SK-N-DZ (cell line): ENCODE measurements around the gene NEFH. TPM values are rescaled to one million over a fixed set of nuclear protein-coding genes. Genes with fewer than 3 reads are reported as not detected.
"Not testable (repeated sequence)": the region's sequence is repeated elsewhere in the genome, so short reads cannot be mapped to it uniquely, and the experiment has no call there.

Experiments used
- DNase-seq: peaks from one replicate; pipeline ENCODE4 v3.0.0-alpha.2; 2015; ENCODE audit warnings: low spot score
- polyA plus RNA-seq, 2 experiments: library from polyadenylated mRNA; depleted of rRNA; stranded (reverse); fragments of >200 nt; gene quantifications; 2 replicates each; pipeline ENCODE4 v1.2.3, GENCODE V29; 2014

Gene NEFH, protein sequence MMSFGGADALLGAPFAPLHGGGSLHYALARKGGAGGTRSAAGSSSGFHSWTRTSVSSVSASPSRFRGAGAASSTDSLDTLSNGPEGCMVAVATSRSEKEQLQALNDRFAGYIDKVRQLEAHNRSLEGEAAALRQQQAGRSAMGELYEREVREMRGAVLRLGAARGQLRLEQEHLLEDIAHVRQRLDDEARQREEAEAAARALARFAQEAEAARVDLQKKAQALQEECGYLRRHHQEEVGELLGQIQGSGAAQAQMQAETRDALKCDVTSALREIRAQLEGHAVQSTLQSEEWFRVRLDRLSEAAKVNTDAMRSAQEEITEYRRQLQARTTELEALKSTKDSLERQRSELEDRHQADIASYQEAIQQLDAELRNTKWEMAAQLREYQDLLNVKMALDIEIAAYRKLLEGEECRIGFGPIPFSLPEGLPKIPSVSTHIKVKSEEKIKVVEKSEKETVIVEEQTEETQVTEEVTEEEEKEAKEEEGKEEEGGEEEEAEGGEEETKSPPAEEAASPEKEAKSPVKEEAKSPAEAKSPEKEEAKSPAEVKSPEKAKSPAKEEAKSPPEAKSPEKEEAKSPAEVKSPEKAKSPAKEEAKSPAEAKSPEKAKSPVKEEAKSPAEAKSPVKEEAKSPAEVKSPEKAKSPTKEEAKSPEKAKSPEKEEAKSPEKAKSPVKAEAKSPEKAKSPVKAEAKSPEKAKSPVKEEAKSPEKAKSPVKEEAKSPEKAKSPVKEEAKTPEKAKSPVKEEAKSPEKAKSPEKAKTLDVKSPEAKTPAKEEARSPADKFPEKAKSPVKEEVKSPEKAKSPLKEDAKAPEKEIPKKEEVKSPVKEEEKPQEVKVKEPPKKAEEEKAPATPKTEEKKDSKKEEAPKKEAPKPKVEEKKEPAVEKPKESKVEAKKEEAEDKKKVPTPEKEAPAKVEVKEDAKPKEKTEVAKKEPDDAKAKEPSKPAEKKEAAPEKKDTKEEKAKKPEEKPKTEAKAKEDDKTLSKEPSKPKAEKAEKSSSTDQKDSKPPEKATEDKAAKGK
- 1.3 and 2.2 TPM in 2 replicates for polyA plus RNA-seq (2014; cell fraction: cytosol; rRNA removed)
- 0.69 and 3.1 TPM in 2 replicates for polyA plus RNA-seq (2014; cell fraction: nucleus; rRNA removed)

DNA sequence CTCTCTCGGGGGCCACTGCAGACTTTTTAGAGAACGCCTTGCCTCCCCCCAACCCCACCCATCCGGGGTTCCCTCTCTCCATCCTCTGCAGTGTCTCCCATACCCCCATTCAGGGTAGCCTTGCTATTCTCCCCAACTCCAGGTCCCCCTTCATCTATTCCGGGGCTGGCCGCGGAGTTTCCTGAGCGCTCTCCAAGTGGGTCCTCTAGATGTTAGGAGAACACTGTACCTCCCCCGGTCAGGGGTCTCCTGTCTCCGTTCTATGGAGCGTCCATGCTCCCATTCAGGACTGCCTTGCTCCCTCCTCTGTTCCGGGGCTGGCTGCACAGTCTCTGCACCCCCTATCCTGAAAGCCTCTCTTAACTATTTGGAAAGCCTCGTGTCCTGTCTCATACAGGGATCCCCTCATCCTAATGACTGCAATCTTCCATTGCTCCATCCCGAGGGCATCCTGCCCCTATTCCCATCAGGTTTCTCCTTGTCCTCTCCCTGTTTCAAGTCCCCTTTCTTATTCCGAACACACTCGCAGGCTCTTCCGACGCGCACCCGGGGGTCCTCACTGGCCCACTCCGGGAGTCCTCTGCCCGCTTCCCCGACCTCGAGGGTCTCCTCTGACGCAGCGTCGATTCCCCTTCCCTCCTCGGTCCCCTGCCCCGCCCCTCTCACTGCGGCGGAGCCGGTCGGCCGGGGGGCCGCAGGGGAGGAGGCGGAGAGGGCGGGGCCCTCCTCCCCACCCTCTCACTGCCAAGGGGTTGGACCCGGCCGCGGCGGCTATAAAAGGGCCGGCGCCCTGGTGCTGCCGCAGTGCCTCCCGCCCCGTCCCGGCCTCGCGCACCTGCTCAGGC, at the start of gene NEFH:
Gene NEFH (plus strand): TSS at position 802 of the 845 bp plus-strand sequence. CDS start 45 bp downstream, outside the sequence.
- DNase-seq, result peak; percentile 53

DNA sequence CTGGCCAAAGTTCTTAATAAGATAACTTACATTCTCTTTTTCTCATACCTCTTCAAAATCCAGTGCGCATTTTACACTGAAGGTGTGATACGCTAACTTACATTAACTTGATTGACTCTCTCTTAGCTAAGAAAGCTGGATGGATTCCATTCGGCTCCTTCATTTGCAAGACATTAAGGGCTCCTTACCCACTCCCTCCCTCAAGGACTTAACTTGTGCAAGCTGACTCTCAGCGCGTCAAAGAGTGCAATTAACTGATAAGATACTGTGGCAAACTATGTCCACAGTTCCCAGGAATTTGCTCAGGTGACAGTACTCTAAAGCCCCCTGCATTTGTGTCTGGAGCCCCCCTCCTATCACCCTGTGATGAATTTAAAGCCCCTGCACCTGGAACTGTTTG, 48.0 kb upstream of the NEFH start:
- DNase-seq, result no peak

DNA sequence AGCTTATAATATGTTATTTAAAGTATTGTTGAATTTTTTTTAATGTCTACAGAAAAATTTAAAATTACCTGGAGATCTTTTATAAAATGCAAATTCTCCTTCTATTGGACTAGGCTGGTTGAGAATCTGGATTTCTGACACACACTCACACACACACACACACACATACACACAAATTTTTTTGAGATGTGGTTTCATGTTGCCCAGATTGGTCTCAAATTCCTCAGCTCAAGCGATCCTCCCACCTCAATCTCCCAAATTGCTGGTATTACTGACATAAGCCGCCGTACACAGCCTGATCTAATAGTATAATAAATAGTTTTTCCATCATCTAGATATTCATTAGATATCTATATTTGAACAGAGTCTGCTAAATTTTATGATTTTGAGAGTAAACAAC, 46.2 kb upstream of the NEFH start:
- no peak for DNase-seq

- no peak for DNase-seq
Observed at GRCh38 chr22:29434288-29434687, 45.7 kb upstream of the NEFH start.

- no peak for DNase-seq
Observed at GRCh38 chr22:29435236-29436136, 44.5 kb upstream of the NEFH start.

GRCh38 chr22:29438283-29438682, 41.7 kb upstream of the NEFH start, which contains the start of gene RFPL1:
Gene RFPL1, plus strand, starts transcription at chr22:29438583.
- DNase-seq, result not testable (repeated sequence)

DNA sequence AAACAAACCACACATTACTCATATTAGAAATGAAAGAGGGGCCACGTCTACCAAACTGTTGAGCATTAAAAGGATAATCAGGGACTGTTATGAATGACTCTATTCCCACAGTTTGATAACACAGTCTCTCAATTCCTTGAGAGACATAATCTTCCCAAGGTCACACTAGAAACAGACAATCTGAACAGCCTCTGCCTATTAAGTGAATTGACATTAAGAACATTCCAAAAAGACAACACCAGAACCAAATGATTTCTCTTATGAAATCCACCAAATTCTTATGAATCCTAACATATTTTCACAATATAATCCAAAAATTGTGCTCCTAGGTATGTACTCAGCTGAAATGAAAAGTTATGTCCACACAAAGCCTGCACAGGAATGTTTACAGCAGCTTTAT, 37.0 kb upstream of the NEFH start:
- DNase-seq, result no peak

DNA sequence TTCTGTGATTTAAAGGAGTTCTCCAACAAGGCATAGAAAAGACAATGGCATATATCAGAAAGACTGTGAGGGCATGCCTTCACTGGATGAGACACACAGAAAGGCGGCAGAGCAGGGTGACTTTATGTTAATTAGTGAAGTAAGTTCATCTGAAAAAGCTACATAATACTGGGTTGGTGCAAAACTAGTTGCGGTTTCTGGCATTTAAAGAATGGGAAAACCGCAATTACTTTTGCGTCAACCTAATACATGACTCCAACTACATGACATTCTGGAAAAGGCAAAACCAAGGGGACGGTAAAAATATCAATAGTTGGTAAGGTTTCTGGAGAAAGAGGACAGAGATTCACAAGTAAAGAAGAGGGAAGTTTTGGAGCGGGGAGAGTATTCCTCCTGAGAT, 36.6 kb upstream of the NEFH start:
- no peak for DNase-seq

- DNase-seq, result no peak
Observed at GRCh38 chr22:29443861-29444792, 35.9 kb upstream of the NEFH start.

GRCh38 chr22:29445508-29445907, 34.5 kb upstream of the NEFH start:
- no peak for DNase-seq

DNA sequence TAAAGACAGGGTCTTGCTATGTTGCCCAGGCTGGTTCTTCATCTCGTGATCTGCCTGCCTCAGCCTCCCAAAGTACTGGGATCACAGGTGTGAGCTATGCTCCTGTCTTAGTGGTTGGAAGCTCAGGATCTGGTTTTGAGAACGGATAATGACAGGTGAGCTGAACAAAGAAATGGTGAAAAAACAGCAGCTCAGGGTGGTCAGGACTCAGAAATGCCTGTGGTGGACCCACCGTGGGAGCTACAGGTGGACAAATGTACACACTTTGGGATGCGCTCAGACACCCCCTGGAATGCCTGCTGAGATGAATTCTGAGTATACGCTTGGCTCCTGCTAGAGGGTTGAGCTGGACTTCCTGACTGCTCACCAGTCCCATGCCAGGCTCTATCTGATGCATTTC, 32.1 kb upstream of the NEFH start:
- no peak for DNase-seq

DNA sequence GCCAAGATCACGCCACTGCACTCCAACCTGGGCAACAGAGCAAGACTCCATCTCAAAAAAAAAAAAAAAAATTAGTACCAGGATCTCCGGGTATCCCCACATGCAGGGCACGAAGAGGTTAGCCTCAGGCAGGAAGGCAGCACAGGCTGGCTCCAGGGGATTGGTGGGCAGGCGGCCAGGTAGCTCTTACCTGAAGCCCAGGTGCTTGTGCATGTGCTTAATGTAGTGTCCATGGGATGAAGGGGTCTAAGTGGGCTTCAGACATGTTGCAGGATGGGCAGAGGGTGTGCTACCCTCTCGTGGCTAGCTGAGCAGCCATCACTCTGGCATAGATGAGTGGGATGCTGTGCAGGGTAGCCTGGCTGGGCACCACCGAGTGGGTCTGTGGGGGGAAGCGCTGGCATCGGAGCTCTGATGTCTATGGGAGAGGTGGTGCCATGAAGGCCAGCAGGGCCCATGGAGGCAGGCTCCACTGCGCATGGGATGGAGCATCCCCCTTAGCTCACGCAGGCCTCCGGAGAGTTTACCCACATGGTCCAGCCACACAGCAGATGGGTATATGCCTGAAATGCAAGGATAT, 30.6 kb upstream of the NEFH start:
- no peak for DNase-seq

- DNase-seq, result no peak
Observed at GRCh38 chr22:29450222-29450621, 29.8 kb upstream of the NEFH start.

DNA sequence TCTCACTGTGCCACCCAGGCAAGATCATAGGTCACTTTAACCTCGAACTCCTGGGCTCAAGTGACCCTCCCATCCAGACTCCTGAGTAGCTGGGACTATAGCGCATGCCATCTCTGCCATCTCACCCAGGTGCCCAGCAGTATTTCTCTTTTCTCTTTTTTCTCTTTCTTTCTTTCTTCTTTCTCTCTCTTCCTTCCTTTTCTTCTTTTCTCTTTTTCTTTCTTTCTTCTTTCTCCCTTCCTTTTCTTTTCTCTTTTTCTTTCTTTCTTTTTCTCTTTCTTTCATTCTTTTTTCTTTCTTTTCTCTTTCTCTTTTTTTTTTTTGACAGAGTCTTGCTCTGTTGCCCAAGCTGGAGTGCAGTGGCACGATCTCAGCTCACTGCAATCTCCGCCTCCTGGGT, 28.2 kb upstream of the NEFH start:
- no peak for DNase-seq

DNA sequence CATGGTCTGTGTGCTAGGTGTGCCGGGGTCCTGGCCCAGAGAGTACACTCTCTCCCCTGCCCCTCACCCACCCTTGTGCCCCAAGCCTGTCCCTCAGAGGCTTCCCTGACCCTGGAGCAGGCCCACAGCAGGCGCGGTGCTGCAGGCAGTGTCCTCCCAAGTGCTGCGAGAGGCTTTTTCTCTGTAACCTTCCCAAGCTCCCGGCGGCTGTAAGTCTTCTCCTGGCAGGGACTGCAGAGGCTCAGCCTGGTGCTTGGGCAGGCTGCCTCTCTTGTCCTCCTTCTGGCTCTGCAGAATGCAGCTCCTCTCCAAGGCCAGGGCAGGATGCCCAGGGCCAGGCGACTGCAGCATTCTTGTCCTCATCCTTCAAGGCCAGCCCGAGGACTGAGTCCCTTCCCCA, 25.7 kb upstream of the NEFH start:
- no peak for DNase-seq

DNA sequence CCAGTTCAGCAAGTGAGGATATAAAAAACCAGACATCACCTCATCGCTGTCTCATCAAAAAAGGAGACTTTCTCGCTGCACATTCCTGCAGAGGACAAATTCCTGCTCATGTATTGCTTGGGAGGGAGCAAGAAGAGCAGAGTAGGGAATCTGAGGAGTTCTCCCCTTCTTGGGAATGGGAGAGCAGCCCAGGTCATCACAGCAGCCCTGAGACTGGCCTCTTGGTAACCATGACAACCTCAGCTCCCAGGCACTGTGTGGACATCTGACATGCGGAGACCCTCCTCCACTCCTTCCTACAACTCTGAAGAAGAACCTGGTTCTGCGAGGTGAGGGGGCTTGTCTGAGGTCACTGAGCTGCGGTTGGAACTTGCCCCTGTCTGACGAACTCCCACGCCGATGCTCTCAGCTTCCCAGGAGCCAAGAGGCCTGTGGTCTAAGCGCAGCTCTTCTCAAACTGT, 23.8 kb upstream of the NEFH start:
- DNase-seq, result peak; percentile 68

DNA sequence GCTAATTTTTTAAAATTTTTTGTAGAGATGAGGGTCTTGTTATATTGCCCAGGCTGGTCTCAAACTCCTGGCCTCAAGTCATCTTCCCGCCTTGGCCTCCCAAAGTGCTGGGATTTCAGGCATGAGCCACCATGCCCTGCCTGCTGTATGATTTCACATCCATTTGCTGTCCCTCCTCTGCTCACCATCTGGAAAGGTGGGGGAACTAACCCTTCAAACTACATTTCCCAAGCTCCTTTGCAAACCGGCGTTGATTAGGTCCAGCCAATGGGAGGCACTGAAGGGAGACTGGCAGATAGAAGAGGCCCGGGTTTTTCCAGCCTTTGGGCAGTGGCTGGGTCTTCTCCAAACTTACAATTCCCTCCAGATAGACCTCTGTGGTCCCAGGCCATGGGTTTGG, 22.3 kb upstream of the NEFH start:
- DNase-seq, result peak; percentile 79

DNA sequence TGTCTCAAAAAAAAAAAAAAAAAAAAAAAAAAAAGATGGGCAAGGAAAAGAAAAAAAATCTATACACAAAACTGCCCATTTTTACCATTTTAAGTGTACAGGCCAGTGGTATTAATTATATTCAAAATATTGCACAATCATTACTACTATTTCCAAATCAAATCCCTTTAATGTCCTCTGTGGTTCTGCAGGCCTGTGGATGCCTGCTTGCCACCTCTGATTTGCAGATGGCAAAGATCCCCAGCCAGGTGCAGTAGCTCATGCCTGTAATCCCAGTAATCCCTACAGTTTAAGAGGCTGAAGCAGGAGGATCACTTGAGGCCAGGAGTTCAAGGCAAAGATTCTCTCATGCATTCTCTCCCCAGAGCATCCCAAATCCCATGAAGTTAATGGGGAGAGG, 21.5 kb upstream of the NEFH start:
- DNase-seq, result no peak

DNA sequence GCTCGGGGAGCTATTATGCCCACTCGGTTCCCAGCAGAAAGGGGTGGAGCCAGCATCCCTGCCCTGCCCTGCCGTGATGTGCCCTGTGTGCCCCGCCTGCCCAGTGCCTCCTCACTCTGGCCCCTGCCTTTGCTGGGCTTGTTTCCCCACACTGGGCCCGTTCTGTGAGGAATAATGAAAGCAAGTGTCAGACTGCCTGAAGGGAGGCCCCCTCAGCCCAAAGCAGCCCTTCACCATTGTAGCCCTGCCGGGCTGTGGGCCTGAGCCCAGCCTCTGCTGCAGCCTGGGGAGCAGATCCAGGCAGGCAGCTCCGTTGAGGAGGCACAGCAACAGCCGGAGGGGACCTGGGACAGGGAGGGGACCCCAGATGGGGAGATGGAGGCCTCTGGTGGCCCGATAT, 20.2 kb upstream of the NEFH start:
- DNase-seq, result no peak
